Activated naive CD4-positive, alpha-beta T cell treated with anti-CD3 and anti-CD28 coated beads for 36 hours (primary cell): ENCODE results near the gene GSKIP. TPM values are rescaled to one million over a fixed set of nuclear protein-coding genes. Genes with fewer than 3 reads are reported as not detected.

Experiments
- CTCF ChIA-PET: fragments of 350-600 bp; sonication (Branson Sonifier 250); formaldehyde crosslinking; loops from one replicate; lab custom pipeline; 2021; ENCODE audit warnings: antibody characterized with exemption; lab: Charles Lee
- DNase-seq: peaks from one replicate; pipeline ENCODE4 v3.0.0-alpha.2; 2020
- H3K27ac Mint-ChIP-seq: one replicate; pipeline ENCODE4 v1.8.0; 2021; ENCODE audit warnings: mild to moderate bottlenecking, mixed read lengths
- H3K27me3 Mint-ChIP-seq: one replicate; pipeline ENCODE4 v1.8.0; 2021; ENCODE audit warnings: low read depth, mixed read lengths
- H3K36me3 Mint-ChIP-seq: one replicate; pipeline ENCODE4 v1.8.0; 2021; ENCODE audit warnings: low read depth, mixed read lengths
- H3K4me1 Mint-ChIP-seq: one replicate; pipeline ENCODE4 v1.8.0; 2021; ENCODE audit warnings: low read depth, mixed read lengths
- H3K4me3 Mint-ChIP-seq: one replicate; pipeline ENCODE4 v1.8.0; 2021; ENCODE audit warnings: mild to moderate bottlenecking, moderate library complexity, mixed read lengths
- H3K9me3 Mint-ChIP-seq: one replicate; pipeline ENCODE4 v1.8.0; 2021; ENCODE audit warnings: mixed read lengths
- intact Hi-C: fragments of 100-400 bp; cut with micrococcal nuclease; formaldehyde crosslinking; loops from one replicate; pipeline ENCODE4 v1.15.1; 2023
- total RNA-seq, 2 experiments: library from RNA; stranded (reverse); gene quantifications; one replicate each; pipeline ENCODE4 v1.2.3, GENCODE V29; 2021

Gene GSKIP
- total RNA-seq, 2 experiments from 2014 or later = 17.8 to 20.4 TPM

- no peak for DNase-seq
- H3K4me3 Mint-ChIP-seq = no peak overlapping the region
- peaks cover 3% of the 10 kb centered on the region for H3K9me3 Mint-ChIP-seq
- peaks cover 17% of the 10 kb centered on the region for H3K36me3 Mint-ChIP-seq
- no peak overlapping the region for H3K27ac Mint-ChIP-seq
- H3K27me3 Mint-ChIP-seq = no peaks in the 10 kb centered on the region
- peaks cover 23% of the 10 kb centered on the region for H3K4me1 Mint-ChIP-seq
- intact Hi-C loops = no loop called here
- CTCF ChIA-PET = no interaction called here
Measured at GRCh38 chr14:96354246-96354645, 9.1 kb upstream of the GSKIP start.

- Mint-ChIP-seq H3K4me1 (peaks cover 41% of the 10 kb centered on the region), H3K4me3 (no peak overlapping the region), H3K9me3 (peaks cover 3% of the 10 kb centered on the region), H3K27me3 (no peaks in the 10 kb centered on the region), H3K27ac (no peak overlapping the region), H3K36me3 (peaks cover 17% of the 10 kb centered on the region)
- intact Hi-C loops = no loop called here
- CTCF ChIA-PET = no interaction called here
- DNase-seq = no peak
Measured at GRCh38 chr14:96357216-96357615, 6.1 kb upstream of the GSKIP start.

- H3K4me3 Mint-ChIP-seq = no peak overlapping the region
- H3K9me3 Mint-ChIP-seq = no peaks in the 10 kb centered on the region
- CTCF ChIA-PET = no interaction called here
- intact Hi-C loops = loop anchor here (5.0 to 10.0 kb wide), 2 partner anchors 62 to 1205 kb away; partner anchors contain the start of gene DICER1
- peaks cover 49% of the 10 kb centered on the region for H3K4me1 Mint-ChIP-seq
- no peak for DNase-seq
- H3K27me3 Mint-ChIP-seq = no peaks in the 10 kb centered on the region
- no peak overlapping the region for H3K27ac Mint-ChIP-seq
- peaks cover 10% of the 10 kb centered on the region for H3K36me3 Mint-ChIP-seq
Measured at GRCh38 chr14:96359959-96360358, 3.4 kb upstream of the GSKIP start.

DNA sequence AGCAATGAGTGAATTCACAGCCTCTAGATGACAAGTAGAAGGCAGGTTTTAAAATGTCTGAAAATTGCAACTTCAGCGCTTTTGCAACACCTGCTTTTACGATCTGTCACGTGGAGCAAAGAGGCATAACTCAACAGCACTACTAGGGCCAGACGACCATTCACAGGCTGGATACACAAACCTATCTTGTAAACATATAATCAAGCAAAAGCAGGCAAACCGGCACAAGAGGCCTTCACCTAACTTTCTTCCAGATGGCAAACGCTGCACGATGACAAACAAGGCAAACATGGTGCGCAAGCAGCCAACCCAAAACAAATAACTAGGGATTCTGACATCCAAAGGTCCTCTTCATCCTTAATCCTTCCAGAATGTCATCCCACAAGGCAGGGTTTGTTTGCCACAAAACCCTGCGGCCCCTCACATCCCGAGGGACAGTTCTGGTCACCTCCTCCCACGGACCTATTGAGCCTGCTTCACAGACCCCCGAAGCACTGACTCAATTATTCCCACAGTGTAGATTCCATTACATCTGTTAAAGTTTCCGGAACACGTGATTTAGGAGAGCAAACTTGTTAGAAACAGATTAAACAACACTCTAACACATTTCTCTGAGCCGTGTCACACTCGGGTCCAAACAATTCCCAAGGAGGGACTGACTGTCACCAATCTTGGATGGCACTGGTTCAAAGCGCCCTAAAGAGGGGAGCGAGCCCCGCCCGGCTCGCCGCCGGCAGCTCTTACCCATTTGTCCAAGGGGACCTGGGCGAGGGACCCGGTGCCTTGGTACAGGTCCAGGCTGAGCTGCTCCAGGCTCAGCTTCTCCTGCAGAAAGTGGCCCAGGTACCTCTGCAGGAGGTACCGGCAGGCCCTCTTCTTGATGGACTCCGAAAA, 1.0 kb upstream of the GSKIP start:
- H3K36me3 Mint-ChIP-seq = peaks cover 9% of the 10 kb centered on the region
- H3K4me3 Mint-ChIP-seq = peak overlapping the region; percentile 92
- no peaks in the 10 kb centered on the region for H3K27me3 Mint-ChIP-seq
- peaks cover 55% of the 10 kb centered on the region for H3K4me1 Mint-ChIP-seq
- CTCF ChIA-PET = no interaction called here
- H3K9me3 Mint-ChIP-seq = no peaks in the 10 kb centered on the region
- peak overlapping the region; percentile 84 for H3K27ac Mint-ChIP-seq
- intact Hi-C loops = loop anchor here (2.0 to 10.0 kb wide), 3 partner anchors 60 to 1208 kb away; partner anchors contain the start of genes DICER1 and VRK1
- DNase-seq = peak; percentile 70

DNA sequence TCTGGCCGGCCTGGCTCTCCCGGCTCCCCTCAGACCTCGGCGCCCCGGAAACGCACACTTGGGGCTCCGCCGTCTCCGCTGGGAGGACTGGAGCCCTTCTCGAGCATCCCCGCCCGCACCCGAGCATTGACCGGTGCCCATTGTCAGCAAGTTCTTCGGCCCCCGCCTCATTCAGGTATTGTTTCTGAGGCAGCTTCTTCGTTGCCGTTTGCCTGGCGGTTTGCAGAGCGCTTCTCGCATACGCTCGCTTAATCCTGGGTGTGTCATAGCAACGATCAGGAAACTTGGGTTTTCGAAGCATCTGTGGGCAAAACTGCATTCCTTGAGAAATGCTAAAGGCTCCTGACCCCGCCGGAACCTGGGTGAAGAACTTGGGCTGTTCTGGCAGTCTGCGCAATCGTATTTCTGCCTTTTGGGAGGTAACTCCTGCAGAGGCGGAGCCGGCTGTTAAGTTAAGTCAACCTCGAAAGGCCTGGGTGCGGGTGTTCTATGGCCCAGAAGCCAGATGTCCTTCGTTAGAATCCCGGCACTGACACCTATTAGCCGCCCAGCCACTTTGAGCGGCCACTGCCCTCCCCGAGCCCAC, 518 bp downstream of the GSKIP start:
- intact Hi-C loops = loop anchor here (1.0 to 10.0 kb wide), 6 partner anchors 27 to 1209 kb away; partner anchors contain the start of genes DICER1, PAPOLA and VRK1
- no peaks in the 10 kb centered on the region for H3K27me3 Mint-ChIP-seq
- peaks cover 12% of the 10 kb centered on the region for H3K36me3 Mint-ChIP-seq
- peaks cover 2% of the 10 kb centered on the region for H3K9me3 Mint-ChIP-seq
- H3K4me3 Mint-ChIP-seq = peak overlapping the region; percentile 92
- CTCF ChIA-PET = interaction anchor here (0.7 kb wide), 1 partner anchor 21 kb away, joined by 3 read pairs; no protein-coding TSS in a partner anchor
- H3K4me1 Mint-ChIP-seq = peaks cover 59% of the 10 kb centered on the region
- H3K27ac Mint-ChIP-seq = peak overlapping the region; percentile 10
- peak; percentile 40 for DNase-seq

DNA sequence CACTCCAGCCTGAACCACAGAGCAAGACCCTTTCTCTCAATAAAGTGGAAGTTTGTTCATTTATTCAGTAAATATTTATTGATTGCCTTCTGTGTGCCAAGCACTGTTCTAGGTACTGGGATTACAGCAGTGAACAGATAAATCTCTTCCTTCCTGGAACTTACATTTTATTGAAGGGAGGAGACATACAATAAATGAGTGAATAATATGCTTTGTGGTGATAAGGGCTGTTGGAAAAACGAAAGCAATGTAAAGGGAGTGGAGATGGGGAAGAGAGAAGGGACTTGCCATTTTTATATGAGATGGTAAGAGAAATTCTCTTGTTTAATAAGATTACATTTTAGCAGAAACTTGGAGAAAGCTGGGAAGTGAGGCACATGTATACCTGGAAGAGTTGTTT, 1.6 kb downstream of the GSKIP start:
- peak overlapping the region; percentile 92 for H3K4me3 Mint-ChIP-seq
- intact Hi-C loops = loop anchor here (5.0 to 10.0 kb wide), 2 partner anchors 57 to 1210 kb away; partner anchors contain the start of gene DICER1
- H3K4me1 Mint-ChIP-seq = peaks cover 55% of the 10 kb centered on the region
- DNase-seq = no peak
- H3K27me3 Mint-ChIP-seq = no peaks in the 10 kb centered on the region
- H3K36me3 Mint-ChIP-seq = peaks cover 16% of the 10 kb centered on the region
- H3K27ac Mint-ChIP-seq = no peak overlapping the region
- CTCF ChIA-PET = no interaction called here
- H3K9me3 Mint-ChIP-seq = peaks cover 2% of the 10 kb centered on the region

DNA sequence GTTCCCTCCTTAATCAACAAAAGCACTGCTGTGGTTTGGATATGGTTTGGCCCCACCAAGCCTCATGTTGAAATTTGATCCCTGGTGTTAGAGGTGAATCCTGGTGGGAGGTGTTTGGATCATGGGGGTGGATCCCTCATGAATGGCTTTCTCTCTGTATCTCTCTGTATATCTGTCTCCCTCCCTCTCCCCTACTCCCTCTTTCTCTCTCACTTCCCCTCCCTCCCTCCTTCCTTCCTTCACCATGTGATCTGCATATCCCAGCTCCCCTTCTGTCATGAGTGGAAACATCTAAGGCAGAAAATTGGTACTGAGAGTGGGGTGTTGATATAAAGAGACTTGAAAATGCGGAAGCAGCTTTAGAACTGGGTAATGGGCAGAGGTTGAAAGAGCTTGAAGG, 5.2 kb downstream of the GSKIP start:
- H3K9me3 Mint-ChIP-seq = peaks cover 2% of the 10 kb centered on the region
- CTCF ChIA-PET = no interaction called here

GRCh38 chr14:96370528-96370927, 7.2 kb downstream of the GSKIP start:
- Mint-ChIP-seq H3K27ac (no peak overlapping the region), H3K36me3 (peaks cover 17% of the 10 kb centered on the region), H3K9me3 (peaks cover 2% of the 10 kb centered on the region), H3K4me1 (peaks cover 26% of the 10 kb centered on the region), H3K27me3 (no peaks in the 10 kb centered on the region), H3K4me3 (no peak overlapping the region)
- DNase-seq = no peak
- intact Hi-C loops = no loop called here
- CTCF ChIA-PET = no interaction called here

More for the DNA sequence above, 5.2 kb downstream of the GSKIP start:
- Mint-ChIP-seq H3K36me3 (peaks cover 16% of the 10 kb centered on the region), H3K27ac (no peak overlapping the region), H3K27me3 (no peaks in the 10 kb centered on the region), H3K4me3 (no peak overlapping the region), H3K4me1 (peaks cover 39% of the 10 kb centered on the region)
- no peak for DNase-seq
- intact Hi-C loops = loop anchor here (10.0 kb wide), 1 partner anchor 1214 kb away; the partner anchor contains the start of gene DICER1

- H3K36me3 Mint-ChIP-seq = peaks cover 13% of the 10 kb centered on the region
- no peak overlapping the region for H3K4me3 Mint-ChIP-seq
- H3K9me3 Mint-ChIP-seq = peaks cover 2% of the 10 kb centered on the region
- intact Hi-C loops = no loop called here
- H3K27ac Mint-ChIP-seq = no peak overlapping the region
- CTCF ChIA-PET = interaction anchor here (1.0 kb wide), 1 partner anchor 78 kb away, joined by 6 read pairs; no protein-coding TSS in a partner anchor
- no peak for DNase-seq
- H3K4me1 Mint-ChIP-seq = peaks cover 14% of the 10 kb centered on the region
- H3K27me3 Mint-ChIP-seq = no peaks in the 10 kb centered on the region
Measured at GRCh38 chr14:96373538-96373937, 10.2 kb downstream of the GSKIP start.

DNA sequence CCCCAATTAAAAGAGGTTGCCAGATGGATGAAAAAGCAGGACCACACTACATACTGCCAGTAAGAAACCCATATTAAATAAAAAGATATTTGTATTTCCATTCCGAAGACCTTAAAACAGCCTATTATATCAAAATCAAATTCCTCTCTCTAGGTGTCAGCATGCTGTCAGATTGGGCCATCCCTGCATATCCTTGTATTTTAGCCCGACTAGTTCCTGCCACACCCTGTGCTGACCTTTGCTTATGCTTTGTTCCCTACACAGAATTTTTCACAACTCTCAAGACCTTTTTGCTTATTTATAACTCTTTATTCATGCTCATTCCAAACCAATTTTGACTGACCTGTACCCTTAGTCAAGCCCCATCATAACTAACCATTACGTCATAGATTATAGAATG, 12.8 kb downstream of the GSKIP start:
- intact Hi-C loops = no loop called here
- H3K4me3 Mint-ChIP-seq = no peak overlapping the region
- H3K27me3 Mint-ChIP-seq = no peaks in the 10 kb centered on the region
- CTCF ChIA-PET = no interaction called here
- peaks cover 5% of the 10 kb centered on the region for H3K4me1 Mint-ChIP-seq
- H3K36me3 Mint-ChIP-seq = peaks cover 6% of the 10 kb centered on the region
- H3K9me3 Mint-ChIP-seq = no peaks in the 10 kb centered on the region
- H3K27ac Mint-ChIP-seq = no peak overlapping the region
- no peak for DNase-seq

- intact Hi-C loops = no loop called here
- Mint-ChIP-seq H3K27ac (no peak overlapping the region), H3K4me1 (peaks cover 5% of the 10 kb centered on the region), H3K4me3 (no peak overlapping the region), H3K27me3 (no peaks in the 10 kb centered on the region), H3K9me3 (no peaks in the 10 kb centered on the region), H3K36me3 (peaks cover 9% of the 10 kb centered on the region)
- DNase-seq = no peak
- CTCF ChIA-PET = no interaction called here
Measured at GRCh38 chr14:96380735-96381134, 17.4 kb downstream of the GSKIP start.

GRCh38 chr14:96383445-96383844, 20.1 kb downstream of the GSKIP start:
- DNase-seq = no peak
- no peak overlapping the region for H3K4me3 Mint-ChIP-seq
- CTCF ChIA-PET = no interaction called here
- H3K9me3 Mint-ChIP-seq = no peaks in the 10 kb centered on the region
- intact Hi-C loops = no loop called here
- H3K27me3 Mint-ChIP-seq = no peaks in the 10 kb centered on the region
- H3K36me3 Mint-ChIP-seq = peaks cover 9% of the 10 kb centered on the region
- no peaks in the 10 kb centered on the region for H3K4me1 Mint-ChIP-seq
- H3K27ac Mint-ChIP-seq = no peak overlapping the region
